Neutrophil (primary cell): ENCODE measurements around the gene EFCAB8.

Source experiments
- H3K27ac ChIP-seq: fragments of 200-600 bp; sonication (generic); 2 replicates; pipeline ENCODE4 v1.5.1; 2016; ENCODE audit warnings: mild to moderate bottlenecking, moderate library complexity
- H3K27me3 ChIP-seq: fragments of 200-600 bp; sonication (generic); 2 replicates; pipeline ENCODE4 v1.6.0; 2016; ENCODE audit warnings: mild to moderate bottlenecking
- H3K36me3 ChIP-seq: fragments of 200-600 bp; sonication (generic); 2 replicates; pipeline ENCODE4 v1.5.1; 2017
- H3K4me1 ChIP-seq, 2 experiments: fragments of 200-600 bp in 1 of 2; sonication (generic) in 1 of 2; 1 replicate in 1 of 2; 2 replicates in 1 of 2; pipeline versions ENCODE4 v1.5.1 to v1.6.1; 2013 to 2016; ENCODE audit warnings: low read depth in 1 of 2, low read length in 1 of 2, mild to moderate bottlenecking in 1 of 2, moderate library complexity in 1 of 2; ENCODE audit not compliant: control insufficient read depth in 1 of 2, insufficient read depth in 1 of 2
- H3K4me3 ChIP-seq, 2 experiments: fragments of 200-600 bp in 1 of 2; sonication (generic) in 1 of 2; 1 replicate in 1 of 2; 2 replicates in 1 of 2; pipeline ENCODE4 v1.5.1; 2013 to 2016; ENCODE audit warnings: low read depth in 1 of 2, low read length in 1 of 2, mild to moderate bottlenecking in 1 of 2, moderate library complexity in 1 of 2
- H3K9me3 ChIP-seq: fragments of 200-600 bp; sonication (generic); 2 replicates; pipeline ENCODE4 v1.5.1; 2016
- CTCF ChIP-seq: fragments of 200-600 bp; sonication (generic); IDR thresholded peaks from 2 replicates; pipeline ENCODE4 v1.5.1; 2016; ENCODE audit warnings: antibody characterized with exemption

Gene EFCAB8

DNA sequence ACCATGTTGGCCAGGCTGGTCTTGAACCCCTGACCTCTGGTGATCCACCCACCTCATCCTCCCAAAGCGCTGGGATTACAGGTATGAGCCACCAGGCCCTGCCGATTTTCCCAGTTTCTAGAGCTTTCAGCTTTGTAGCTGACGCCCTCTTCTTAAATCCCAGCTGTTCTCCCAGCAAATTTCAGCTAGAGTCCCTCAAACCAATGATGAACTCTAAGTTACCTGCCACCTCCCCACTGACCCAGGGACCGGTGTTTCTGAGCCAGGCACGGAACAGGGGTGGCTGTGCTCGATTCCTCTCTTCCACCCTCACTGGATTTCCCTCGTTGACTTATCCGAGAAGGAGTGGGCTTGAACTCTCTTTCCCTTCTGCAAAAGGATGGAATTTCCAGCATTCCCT is 106.4 kb downstream of the EFCAB8 start:
- Histone ChIP-seq H3K36me3 (no peaks in the 10 kb centered on the region), H3K9me3 (no peaks in the 10 kb centered on the region), H3K4me3 (no peak overlapping the region), H3K27me3 (no peaks in the 10 kb centered on the region), H3K27ac (no peak overlapping the region), H3K4me1 (no peaks in the 10 kb centered on the region)
- no peak for TF ChIP-seq CTCF

- Histone ChIP-seq H3K4me1 (no peaks in the 10 kb centered on the region), H3K36me3 (no peaks in the 10 kb centered on the region), H3K4me3 (no peak overlapping the region), H3K9me3 (no peaks in the 10 kb centered on the region), H3K27ac (no peak overlapping the region), H3K27me3 (no peaks in the 10 kb centered on the region)
- no peak for TF ChIP-seq CTCF
Measured at GRCh38 chr20:32965581-32966373, 107.1 kb downstream of the EFCAB8 start.

DNA sequence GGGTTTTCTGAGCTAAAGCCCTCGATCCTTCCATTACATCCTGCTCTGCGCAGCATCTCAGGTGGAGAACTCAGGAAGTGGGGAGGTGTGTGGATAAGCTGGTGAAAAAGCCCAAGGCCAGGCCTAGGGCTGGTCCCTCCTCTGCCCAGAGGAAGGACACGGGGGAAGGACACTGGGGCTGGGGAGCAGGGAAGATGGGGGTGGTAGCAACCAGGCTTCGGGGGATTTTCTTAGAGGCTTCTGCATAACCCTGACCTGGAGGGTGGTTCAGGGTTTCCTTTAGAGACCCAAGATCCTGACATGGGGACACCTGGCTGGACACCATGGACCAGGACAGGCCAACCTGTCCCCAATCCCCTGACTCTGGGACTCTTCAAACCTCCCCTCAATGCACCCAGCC is 107.7 kb downstream of the EFCAB8 start:
- Histone ChIP-seq H3K4me3 (no peak overlapping the region), H3K27ac (no peak overlapping the region), H3K9me3 (no peaks in the 10 kb centered on the region), H3K36me3 (no peaks in the 10 kb centered on the region), H3K27me3 (no peaks in the 10 kb centered on the region), H3K4me1 (no peaks in the 10 kb centered on the region)
- no peak for TF ChIP-seq CTCF

DNA sequence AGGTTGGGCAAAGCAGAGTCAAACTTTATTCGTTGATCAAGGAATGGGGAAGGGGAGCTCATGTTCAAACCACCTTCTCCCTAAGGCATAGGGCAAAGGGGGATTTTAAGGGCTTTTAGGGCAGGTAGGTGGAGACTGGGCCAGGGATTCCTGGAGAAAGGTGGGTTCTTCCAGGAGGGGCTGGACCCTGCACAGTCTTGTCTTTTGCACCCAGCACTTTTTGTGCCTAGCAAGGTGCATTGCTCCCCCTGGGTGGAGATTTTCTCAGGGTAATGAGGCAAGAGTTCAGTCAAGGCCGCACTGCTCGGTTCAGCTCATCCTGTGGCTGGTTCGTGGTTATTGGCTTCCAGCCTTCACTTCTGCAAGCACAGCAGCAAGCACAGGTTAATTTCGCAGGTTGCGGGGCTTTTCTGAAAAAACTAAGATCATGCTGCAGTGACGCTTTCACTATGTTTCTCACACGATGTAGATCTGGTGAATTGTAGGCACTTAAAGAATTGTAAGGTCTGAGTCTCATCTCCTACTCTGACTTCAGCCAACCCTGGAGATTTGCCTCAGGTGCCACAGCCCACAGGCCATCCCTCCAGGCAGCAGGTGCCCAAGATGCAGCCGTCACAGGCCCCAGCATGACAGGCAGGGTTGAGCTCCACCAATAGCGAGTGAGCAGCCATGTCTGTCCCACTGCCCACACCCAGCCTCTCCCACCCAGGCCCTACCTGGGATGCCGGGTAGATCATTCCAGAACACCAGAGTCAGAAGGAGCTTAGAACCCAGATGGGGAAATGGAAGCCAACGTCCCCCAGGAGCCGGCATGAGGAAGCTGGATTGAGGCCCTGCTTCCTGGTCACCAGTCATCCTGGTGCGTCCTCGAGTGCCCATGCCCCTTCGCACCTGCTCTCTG is 108.4 kb downstream of the EFCAB8 start:
- H3K27ac ChIP-seq = no peak overlapping the region
- no peak for TF ChIP-seq CTCF
- no peaks in the 10 kb centered on the region for H3K9me3 ChIP-seq
- H3K36me3 ChIP-seq = no peaks in the 10 kb centered on the region
- H3K4me3 ChIP-seq = no peak overlapping the region
- H3K27me3 ChIP-seq = no peaks in the 10 kb centered on the region
- peaks cover 0 to 2% of the 10 kb centered on the region in 2 experiments for H3K4me1 ChIP-seq

- Histone ChIP-seq H3K4me3 (no peak overlapping the region), H3K27ac (no peak overlapping the region), H3K4me1 (peaks cover 0 to 4% of the 10 kb centered on the region in 2 experiments), H3K9me3 (no peaks in the 10 kb centered on the region), H3K36me3 (no peaks in the 10 kb centered on the region), H3K27me3 (no peaks in the 10 kb centered on the region)
- no peak for TF ChIP-seq CTCF
Measured at GRCh38 chr20:32967961-32968457, 109.3 kb downstream of the EFCAB8 start.
